SU-DHL-6 (cell line): ENCODE measurements around the gene MTCP1.

Experiments used
- EZH2phosphoT487 ChIP-seq: fragments of 200-600 bp; sonication (generic), shearing (Covaris generic); conservative IDR thresholded peaks from 2 replicates; pipeline ENCODE4 v1.6.1; 2018; ENCODE audit warnings: mild to moderate bottlenecking, antibody characterized with exemption, low read length, moderate library complexity, mixed read lengths
- TF ChIP-seq, protein P1 (sequence below): fragments of 200-600 bp; sonication (generic); IDR thresholded peaks from one replicate; pipeline ENCODE4 v1.5.1; 2017; ENCODE audit warnings: antibody characterized with exemption, mild to moderate bottlenecking, low read length, moderate library complexity; ENCODE audit not compliant: insufficient read depth, poor library complexity, severe bottlenecking

DNA sequence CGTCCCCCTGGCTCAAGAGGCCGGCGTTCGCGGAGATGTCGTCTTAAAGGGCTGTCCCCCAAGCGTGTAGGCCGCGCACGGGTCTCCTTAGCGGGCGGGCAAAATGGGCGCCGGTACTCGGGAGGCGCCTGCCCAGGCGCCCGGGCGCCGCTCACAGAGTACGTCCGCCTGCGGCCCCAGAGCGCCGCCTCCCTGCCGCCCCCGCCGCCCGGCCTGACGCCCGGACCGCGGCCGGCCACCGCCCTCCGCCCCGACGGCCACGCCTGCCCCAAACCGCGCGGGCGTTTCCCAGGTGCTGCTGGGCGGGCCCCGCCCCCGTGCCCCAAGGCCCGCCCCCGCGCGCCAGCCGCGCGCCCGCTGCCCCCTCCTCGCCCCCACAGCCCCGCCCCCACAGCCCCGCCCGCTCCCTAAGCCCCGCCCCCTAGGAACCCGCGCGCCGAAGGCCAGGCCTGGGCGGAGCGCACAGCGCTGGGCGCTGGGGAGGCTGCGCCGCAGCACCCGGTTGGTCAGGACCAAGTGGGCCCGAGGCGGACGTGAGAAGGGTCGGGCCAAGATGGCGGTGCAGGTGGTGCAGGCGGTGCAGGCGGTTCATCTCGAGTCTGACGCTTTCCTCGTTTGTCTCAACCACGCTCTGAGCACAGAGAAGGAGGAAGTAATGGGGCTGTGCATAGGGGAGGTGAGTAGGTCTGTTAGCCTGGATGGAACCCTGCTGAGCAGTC, at the start of gene MTCP1, which contains the start of the genes BRCC3 and CMC4:
- TF ChIP-seq, protein P1, sequence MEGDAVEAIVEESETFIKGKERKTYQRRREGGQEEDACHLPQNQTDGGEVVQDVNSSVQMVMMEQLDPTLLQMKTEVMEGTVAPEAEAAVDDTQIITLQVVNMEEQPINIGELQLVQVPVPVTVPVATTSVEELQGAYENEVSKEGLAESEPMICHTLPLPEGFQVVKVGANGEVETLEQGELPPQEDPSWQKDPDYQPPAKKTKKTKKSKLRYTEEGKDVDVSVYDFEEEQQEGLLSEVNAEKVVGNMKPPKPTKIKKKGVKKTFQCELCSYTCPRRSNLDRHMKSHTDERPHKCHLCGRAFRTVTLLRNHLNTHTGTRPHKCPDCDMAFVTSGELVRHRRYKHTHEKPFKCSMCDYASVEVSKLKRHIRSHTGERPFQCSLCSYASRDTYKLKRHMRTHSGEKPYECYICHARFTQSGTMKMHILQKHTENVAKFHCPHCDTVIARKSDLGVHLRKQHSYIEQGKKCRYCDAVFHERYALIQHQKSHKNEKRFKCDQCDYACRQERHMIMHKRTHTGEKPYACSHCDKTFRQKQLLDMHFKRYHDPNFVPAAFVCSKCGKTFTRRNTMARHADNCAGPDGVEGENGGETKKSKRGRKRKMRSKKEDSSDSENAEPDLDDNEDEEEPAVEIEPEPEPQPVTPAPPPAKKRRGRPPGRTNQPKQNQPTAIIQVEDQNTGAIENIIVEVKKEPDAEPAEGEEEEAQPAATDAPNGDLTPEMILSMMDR = no peak
- no peak for TF ChIP-seq EZH2phosphoT487
